CD4-positive, alpha-beta T cell treated with Interleukin-21 for 1 hour (primary cell): ENCODE measurements around the gene ZNF462.

Experiments used
- DNase-seq: peaks from one replicate; pipeline ENCODE4 v3.0.0-alpha.2; 2020

ZNF462 gene

GRCh38 chr9:107016383-107016782 is 153.4 kb downstream of the ZNF462 start:
- no peak for DNase-seq

- no peak for DNase-seq
Observed at GRCh38 chr9:107018861-107019545, 156.0 kb downstream of the ZNF462 start.

- no peak for DNase-seq
Observed at GRCh38 chr9:107020040-107020530, 157.1 kb downstream of the ZNF462 start.

- DNase-seq: no peak
Observed at GRCh38 chr9:107024193-107024592, 161.2 kb downstream of the ZNF462 start.

GRCh38 chr9:107025260-107026035 is 162.5 kb downstream of the ZNF462 start:
- DNase-seq: no peak

- no peak for DNase-seq
Observed at GRCh38 chr9:107029146-107029545, 166.2 kb downstream of the ZNF462 start.

GRCh38 chr9:107033966-107034365 is 171.0 kb downstream of the ZNF462 start:
- no peak for DNase-seq

- no peak for DNase-seq
Observed at GRCh38 chr9:107034831-107035230, 171.9 kb downstream of the ZNF462 start.

GRCh38 chr9:107036367-107036766 is 173.4 kb downstream of the ZNF462 start:
- DNase-seq: no peak

- no peak for DNase-seq
Observed at GRCh38 chr9:107039542-107039941, 176.6 kb downstream of the ZNF462 start.

- no peak for DNase-seq
Observed at GRCh38 chr9:107042606-107043005, 179.6 kb downstream of the ZNF462 start.

- no peak for DNase-seq
Observed at GRCh38 chr9:107043886-107044285, 180.9 kb downstream of the ZNF462 start.

- DNase-seq: no peak
Observed at GRCh38 chr9:107044872-107045271, 181.9 kb downstream of the ZNF462 start.

GRCh38 chr9:107046692-107047091 is 183.7 kb downstream of the ZNF462 start:
- no peak for DNase-seq

- no peak for DNase-seq
Observed at GRCh38 chr9:107049046-107049802, 186.3 kb downstream of the ZNF462 start.

- no peak for DNase-seq
Observed at GRCh38 chr9:107049803-107050184, 186.8 kb downstream of the ZNF462 start.

- no peak for DNase-seq
Observed at GRCh38 chr9:107051392-107051791, 188.4 kb downstream of the ZNF462 start.

GRCh38 chr9:107054146-107054545 is 191.2 kb downstream of the ZNF462 start:
- DNase-seq: no peak

GRCh38 chr9:107059220-107059619 is 196.3 kb downstream of the ZNF462 start:
- no peak for DNase-seq

GRCh38 chr9:107060062-107060461 is 197.1 kb downstream of the ZNF462 start:
- DNase-seq: no peak
